Measurements from ENCODE around the gene HIPK2. TPM values are rescaled to one million over a fixed set of nuclear protein-coding genes. Genes with fewer than 3 reads are reported as not detected.

Gene HIPK2
- total and polyA plus RNA-seq, 8 donors, result 25.1 to 61.8 (median 30.4) TPM

- H3K36me3 ChIP-seq, result no peaks in the 10 kb centered on the region
- H3K27me3 ChIP-seq, result no peaks in the 10 kb centered on the region
- DNase-seq (no peak), ATAC-seq (no peak)
- peaks cover 0 to 4% of the 10 kb centered on the region in 2 donors for H3K9me3 ChIP-seq
- no peak overlapping the region for H3K4me3 ChIP-seq
- no peak for TF ChIP-seq CTCF (IDR thresholded peaks at IDR 0.05)
- no peak overlapping the region for H3K27ac ChIP-seq
- no peaks in the 10 kb centered on the region for H3K4me1 ChIP-seq
- intact Hi-C loops (cut with DNase I), result no loop called here
Measured at GRCh38 chr7:139813151-139813550, 35.4 kb upstream of the HIPK2 start.

GRCh38 chr7:139811066-139811465 is 33.3 kb upstream of the HIPK2 start:
- no peak overlapping the region for H3K27ac ChIP-seq
- ATAC-seq (no peak), DNase-seq (no peak)
- no peak overlapping the region for H3K4me3 ChIP-seq
- no peaks in the 10 kb centered on the region for H3K27me3 ChIP-seq
- H3K9me3 ChIP-seq, result peaks cover 0 to 2% of the 10 kb centered on the region in 2 donors
- TF ChIP-seq CTCF (IDR thresholded peaks at IDR 0.05), result no peak
- H3K4me1 ChIP-seq, result no peaks in the 10 kb centered on the region
- intact Hi-C loops (cut with DNase I), result no loop called here
- no peaks in the 10 kb centered on the region for H3K36me3 ChIP-seq

- peaks cover 0 to under 1% of the 10 kb centered on the region in 2 donors for H3K9me3 ChIP-seq
- ATAC-seq (no peak), DNase-seq (no peak)
- intact Hi-C loops (cut with DNase I), result no loop called here
- no peak for TF ChIP-seq CTCF (IDR thresholded peaks at IDR 0.05)
- no peaks in the 10 kb centered on the region for H3K4me1 ChIP-seq
- no peak overlapping the region for H3K27ac ChIP-seq
- no peaks in the 10 kb centered on the region for H3K27me3 ChIP-seq
- no peaks in the 10 kb centered on the region for H3K36me3 ChIP-seq
- no peak overlapping the region for H3K4me3 ChIP-seq
Measured at GRCh38 chr7:139808846-139809442, 31.1 kb upstream of the HIPK2 start.

- no peak overlapping the region for H3K27ac ChIP-seq
- intact Hi-C loops (cut with DNase I), result no loop called here
- H3K4me1 ChIP-seq, result no peaks in the 10 kb centered on the region
- no peaks in the 10 kb centered on the region for H3K36me3 ChIP-seq
- H3K9me3 ChIP-seq, result peaks cover 0 to 6% of the 10 kb centered on the region in 2 donors
- DNase-seq, result no peak
- TF ChIP-seq CTCF (IDR thresholded peaks at IDR 0.05), result no peak
- no peak overlapping the region for H3K4me3 ChIP-seq
- ATAC-seq, result no peak
- no peaks in the 10 kb centered on the region for H3K27me3 ChIP-seq
Measured at GRCh38 chr7:139808427-139808826, 30.6 kb upstream of the HIPK2 start.

- H3K4me1 ChIP-seq, result peaks cover 0 to 3% of the 10 kb centered on the region in 2 donors
- H3K27me3 ChIP-seq, result no peaks in the 10 kb centered on the region
- no peak for TF ChIP-seq CTCF (IDR thresholded peaks at IDR 0.05)
- H3K27ac ChIP-seq, result no peak overlapping the region
- no peak for DNase-seq
- intact Hi-C loops (cut with DNase I), result no loop called here
- ATAC-seq, result no peak
- peaks cover 0 to 6% of the 10 kb centered on the region in 2 donors for H3K9me3 ChIP-seq
- no peaks in the 10 kb centered on the region for H3K36me3 ChIP-seq
- no peak overlapping the region for H3K4me3 ChIP-seq
Measured at GRCh38 chr7:139807009-139807408, 29.2 kb upstream of the HIPK2 start.

Measured in left lung (tissue), 10 donors.